Measurements from ENCODE around the gene ADCY9. TPM values are rescaled to one million over a fixed set of nuclear protein-coding genes. Genes with fewer than 3 reads are reported as not detected.
"Not testable (repeated sequence)": the region's sequence is repeated elsewhere in the genome, so short reads cannot be mapped to it uniquely, and the experiment has no call there.

Gene ADCY9
- polyA plus RNA-seq, 4 donors: 8.7 to 10.9 (median 9.4) TPM

- DNase-seq (ENCODE audit: low read depth in 4 of 4, low spot score in 2 of 4): no peak
These were observed 157.1 kb downstream of the ADCY9 start for GRCh38 chr16:3959148-3959547.

- DNase-seq (ENCODE audit: low read depth in 4 of 4, low spot score in 2 of 4): no peak
These were observed 158.8 kb downstream of the ADCY9 start for GRCh38 chr16:3957344-3957980.

- no peak for DNase-seq (ENCODE audit: low read depth in 4 of 4, low spot score in 2 of 4)
These were observed 161.8 kb downstream of the ADCY9 start for GRCh38 chr16:3954411-3954921.

GRCh38 chr16:3953728-3954410 lies 162.4 kb downstream of the ADCY9 start:
- no peak for DNase-seq (ENCODE audit: low read depth in 4 of 4, low spot score in 2 of 4)

- no peak for DNase-seq (ENCODE audit: low read depth in 4 of 4, low spot score in 2 of 4)
These were observed 163.5 kb downstream of the ADCY9 start for GRCh38 chr16:3952737-3953131.

GRCh38 chr16:3951861-3952736 lies 164.1 kb downstream of the ADCY9 start:
- no peak for DNase-seq (ENCODE audit: low read depth in 4 of 4, low spot score in 2 of 4)

GRCh38 chr16:3951380-3951779 lies 164.9 kb downstream of the ADCY9 start:
- DNase-seq (ENCODE audit: low read depth in 4 of 4, low spot score in 2 of 4): not testable (repeated sequence)

GRCh38 chr16:3950343-3951193 lies 165.7 kb downstream of the ADCY9 start:
- no peak for DNase-seq (ENCODE audit: low read depth in 4 of 4, low spot score in 2 of 4)

- no peak for DNase-seq (ENCODE audit: low read depth in 4 of 4, low spot score in 2 of 4)
These were observed 166.3 kb downstream of the ADCY9 start for GRCh38 chr16:3949946-3950342.

GRCh38 chr16:3949287-3949686 lies 167.0 kb downstream of the ADCY9 start:
- DNase-seq (ENCODE audit: low read depth in 4 of 4, low spot score in 2 of 4): no peak

GRCh38 chr16:3948378-3948995 lies 167.8 kb downstream of the ADCY9 start:
- no peak for DNase-seq (ENCODE audit: low read depth in 4 of 4, low spot score in 2 of 4)

- no peak for DNase-seq (ENCODE audit: low read depth in 4 of 4, low spot score in 2 of 4)
These were observed 169.6 kb downstream of the ADCY9 start for GRCh38 chr16:3946604-3947180.

- peak in 1 of 4 donors; percentile 83 for DNase-seq (ENCODE audit: low read depth in 4 of 4, low spot score in 2 of 4)
These were observed 170.3 kb downstream of the ADCY9 start for GRCh38 chr16:3945751-3946603.

GRCh38 chr16:3944457-3944856 lies 171.8 kb downstream of the ADCY9 start:
- DNase-seq (ENCODE audit: low read depth in 4 of 4, low spot score in 2 of 4): not testable (repeated sequence)

GRCh38 chr16:3942146-3942545 lies 174.1 kb downstream of the ADCY9 start:
- DNase-seq (ENCODE audit: low read depth in 4 of 4, low spot score in 2 of 4): not testable (repeated sequence)

- no peak for DNase-seq (ENCODE audit: low read depth in 4 of 4, low spot score in 2 of 4)
These were observed 177.2 kb downstream of the ADCY9 start for GRCh38 chr16:3938843-3939624.

- no peak for DNase-seq (ENCODE audit: low read depth in 4 of 4, low spot score in 2 of 4)
These were observed 177.8 kb downstream of the ADCY9 start for GRCh38 chr16:3938471-3938842.
